ENCODE results near the gene TNNI2.

DNA sequence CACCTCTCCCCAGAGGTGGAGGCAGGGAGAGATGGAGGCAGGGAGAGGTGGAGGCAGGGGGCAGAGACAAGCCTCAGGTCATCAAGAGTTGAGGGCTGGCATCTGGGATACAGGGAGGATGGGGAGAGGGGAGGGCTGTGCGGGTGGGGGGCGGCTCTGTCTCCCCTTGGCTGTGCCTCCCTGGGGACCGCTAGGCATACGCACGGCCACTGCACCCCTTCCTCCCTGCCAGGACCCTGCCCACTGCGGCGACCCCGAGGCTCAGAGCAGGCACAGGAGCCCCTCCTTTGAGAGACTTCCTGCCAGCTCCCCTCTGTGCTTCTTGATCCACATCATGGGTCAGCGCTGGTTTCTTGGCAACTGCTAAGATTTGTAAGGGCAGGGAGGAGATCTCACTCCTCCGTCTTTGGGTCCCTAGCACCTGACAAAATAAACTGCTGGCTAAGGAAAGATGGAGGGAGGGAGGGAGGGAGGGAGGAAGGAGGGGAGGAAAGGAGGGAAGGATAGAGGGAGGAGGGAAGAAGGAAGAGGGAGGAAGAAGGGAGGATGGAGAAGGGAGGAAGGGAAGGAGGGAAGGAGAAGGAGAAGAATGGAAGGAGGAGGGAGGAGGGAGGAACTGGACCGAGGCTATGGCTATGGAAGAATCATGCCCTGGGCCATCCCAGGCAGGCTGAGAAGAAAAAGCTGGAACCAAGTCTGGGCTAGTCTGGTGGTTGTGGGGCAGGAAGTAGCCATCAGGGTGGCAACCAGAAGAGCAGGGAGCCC is 34.4 kb downstream of the TNNI2 start:
- TF ChIP-seq, protein P1, sequence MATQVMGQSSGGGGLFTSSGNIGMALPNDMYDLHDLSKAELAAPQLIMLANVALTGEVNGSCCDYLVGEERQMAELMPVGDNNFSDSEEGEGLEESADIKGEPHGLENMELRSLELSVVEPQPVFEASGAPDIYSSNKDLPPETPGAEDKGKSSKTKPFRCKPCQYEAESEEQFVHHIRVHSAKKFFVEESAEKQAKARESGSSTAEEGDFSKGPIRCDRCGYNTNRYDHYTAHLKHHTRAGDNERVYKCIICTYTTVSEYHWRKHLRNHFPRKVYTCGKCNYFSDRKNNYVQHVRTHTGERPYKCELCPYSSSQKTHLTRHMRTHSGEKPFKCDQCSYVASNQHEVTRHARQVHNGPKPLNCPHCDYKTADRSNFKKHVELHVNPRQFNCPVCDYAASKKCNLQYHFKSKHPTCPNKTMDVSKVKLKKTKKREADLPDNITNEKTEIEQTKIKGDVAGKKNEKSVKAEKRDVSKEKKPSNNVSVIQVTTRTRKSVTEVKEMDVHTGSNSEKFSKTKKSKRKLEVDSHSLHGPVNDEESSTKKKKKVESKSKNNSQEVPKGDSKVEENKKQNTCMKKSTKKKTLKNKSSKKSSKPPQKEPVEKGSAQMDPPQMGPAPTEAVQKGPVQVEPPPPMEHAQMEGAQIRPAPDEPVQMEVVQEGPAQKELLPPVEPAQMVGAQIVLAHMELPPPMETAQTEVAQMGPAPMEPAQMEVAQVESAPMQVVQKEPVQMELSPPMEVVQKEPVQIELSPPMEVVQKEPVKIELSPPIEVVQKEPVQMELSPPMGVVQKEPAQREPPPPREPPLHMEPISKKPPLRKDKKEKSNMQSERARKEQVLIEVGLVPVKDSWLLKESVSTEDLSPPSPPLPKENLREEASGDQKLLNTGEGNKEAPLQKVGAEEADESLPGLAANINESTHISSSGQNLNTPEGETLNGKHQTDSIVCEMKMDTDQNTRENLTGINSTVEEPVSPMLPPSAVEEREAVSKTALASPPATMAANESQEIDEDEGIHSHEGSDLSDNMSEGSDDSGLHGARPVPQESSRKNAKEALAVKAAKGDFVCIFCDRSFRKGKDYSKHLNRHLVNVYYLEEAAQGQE (IDR thresholded peaks at IDR 0.05; ENCODE audit: insufficient read depth in 1 of 2, low read depth in 2 of 2, low read length in 1 of 2), result no peak
- TF ChIP-seq, protein P2, sequence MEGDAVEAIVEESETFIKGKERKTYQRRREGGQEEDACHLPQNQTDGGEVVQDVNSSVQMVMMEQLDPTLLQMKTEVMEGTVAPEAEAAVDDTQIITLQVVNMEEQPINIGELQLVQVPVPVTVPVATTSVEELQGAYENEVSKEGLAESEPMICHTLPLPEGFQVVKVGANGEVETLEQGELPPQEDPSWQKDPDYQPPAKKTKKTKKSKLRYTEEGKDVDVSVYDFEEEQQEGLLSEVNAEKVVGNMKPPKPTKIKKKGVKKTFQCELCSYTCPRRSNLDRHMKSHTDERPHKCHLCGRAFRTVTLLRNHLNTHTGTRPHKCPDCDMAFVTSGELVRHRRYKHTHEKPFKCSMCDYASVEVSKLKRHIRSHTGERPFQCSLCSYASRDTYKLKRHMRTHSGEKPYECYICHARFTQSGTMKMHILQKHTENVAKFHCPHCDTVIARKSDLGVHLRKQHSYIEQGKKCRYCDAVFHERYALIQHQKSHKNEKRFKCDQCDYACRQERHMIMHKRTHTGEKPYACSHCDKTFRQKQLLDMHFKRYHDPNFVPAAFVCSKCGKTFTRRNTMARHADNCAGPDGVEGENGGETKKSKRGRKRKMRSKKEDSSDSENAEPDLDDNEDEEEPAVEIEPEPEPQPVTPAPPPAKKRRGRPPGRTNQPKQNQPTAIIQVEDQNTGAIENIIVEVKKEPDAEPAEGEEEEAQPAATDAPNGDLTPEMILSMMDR (IDR thresholded peaks at IDR 0.05), result no peak
